K562 (cell line): Measurements from ENCODE around the gene FIZ1. TPM values are rescaled to one million over a fixed set of nuclear protein-coding genes. Genes with fewer than 3 reads are reported as not detected.

ENCODE experiments used
- ATAC-seq: fragments of 200-7000 bp; cut with Tn5 transposase; 3 replicates; pipeline ENCODE4 v1.9.1; 2020; ENCODE audit warnings: moderate library complexity
- BruUV-seq: library from RNA; stranded (reverse); fragments of 400-500 nt; replicated peaks from 2 replicates; lab custom pipeline; 2021; lab: Mats Ljungman, UMichigan
- CTCF ChIA-PET: fragments of 300-600 bp; formaldehyde crosslinking; extraction: SDS; loops from one replicate; lab custom pipeline; 2021; ENCODE audit warnings: low intra/inter-chr PET ratio; lab: Yijun Ruan, JAX
- POLR2A ChIA-PET: fragments of 300-600, 350-650 bp; sonication (Branson Sonifier 250); formaldehyde crosslinking; extraction: SDS; loops from one replicate; lab custom pipeline; 2021; ENCODE audit warnings: antibody characterized with exemption, inconsistent platforms; lab: Yijun Ruan, JAX
- DNase-seq, 4 experiments: peaks; one replicate each; pipeline versions ENCODE4 v3.0.0 to v3.0.0-alpha.2; 2011 to 2018; ENCODE audit warnings: low spot score in 3 of 4, mixed read lengths in 3 of 4; ENCODE audit errors: extremely low read depth in 1 of 4
- FAIRE-seq: peaks from 2 replicates; lab custom pipeline; 2011; peaks lifted over from hg19 to GRCh38; lab: Jason Lieb, UNC
- H2AFZ ChIP-seq: 2 replicates; pipeline ENCODE4 v1.6.0; 2011; ENCODE audit warnings: low read depth, low read length, control low read depth, inconsistent platforms
- H3K27ac ChIP-seq: fragments of 200-600 bp; 3 replicates; pipeline ENCODE4 v1.8.0; 2011; ENCODE audit warnings: low read depth, mild to moderate bottlenecking, control low read depth, inconsistent platforms, low read length, moderate library complexity, mixed read lengths; ENCODE audit errors: extremely low read depth
- H3K27me3 ChIP-seq, 2 experiments: fragments of 300-600 bp in 1 of 2; 2 replicates in 1 of 2; 3 replicates in 1 of 2; pipeline versions ENCODE4 v1.6.0 to v1.8.0; 2011; ENCODE audit warnings: inconsistent platforms in 2 of 2, low read length in 2 of 2, mild to moderate bottlenecking in 1 of 2, mixed read lengths in 1 of 2, moderate library complexity in 1 of 2; ENCODE audit not compliant: control insufficient read depth in 2 of 2, insufficient read depth in 2 of 2
- H3K36me3 ChIP-seq: fragments of 300-600 bp; 3 replicates; pipeline ENCODE4 v1.8.0; 2011; ENCODE audit warnings: mild to moderate bottlenecking, low read length, inconsistent platforms; ENCODE audit not compliant: control insufficient read depth, insufficient read depth
- H3K4me1 ChIP-seq, 2 experiments: fragments of 200-600 bp in 1 of 2; replicated peaks in 1 of 2; 2 replicates in 1 of 2; 3 replicates in 1 of 2; pipeline versions ENCODE4 v1.5.1 to v1.8.0; 2011; ENCODE audit warnings: inconsistent platforms in 2 of 2, low read length in 2 of 2, mild to moderate bottlenecking in 1 of 2, mixed read lengths in 1 of 2, moderate library complexity in 1 of 2; ENCODE audit not compliant: control insufficient read depth in 2 of 2, insufficient read depth in 2 of 2
- H3K4me2 ChIP-seq: 2 replicates; pipeline ENCODE4 v1.6.1; 2011; ENCODE audit warnings: low read length, control low read depth, inconsistent platforms, mixed read lengths; ENCODE audit not compliant: insufficient read depth
- H3K4me3 ChIP-seq: fragments of 200-600 bp; sonication (generic), shearing (Covaris generic); 2 replicates; pipeline ENCODE4 v1.5.1; 2016; ENCODE audit warnings: control low read depth, inconsistent platforms
- H3K79me2 ChIP-seq: fragments of 200-600 bp; 3 replicates; pipeline ENCODE4 v1.8.0; 2011; ENCODE audit warnings: low read length, inconsistent platforms; ENCODE audit not compliant: control insufficient read depth, insufficient read depth
- H3K9ac ChIP-seq, 2 experiments: 2 replicates each; pipeline versions ENCODE4 v1.6.0 to v1.6.1; 2011; ENCODE audit warnings: low read depth in 2 of 2, low read length in 2 of 2, control low read depth in 1 of 2, inconsistent platforms in 1 of 2, mild to moderate bottlenecking in 1 of 2, mixed read lengths in 1 of 2; ENCODE audit not compliant: insufficient read depth in 1 of 2
- H3K9me1 ChIP-seq: one replicate; pipeline ENCODE4 v1.6.0; 2011; ENCODE audit warnings: inconsistent platforms, mild to moderate bottlenecking, low read length, moderate library complexity; ENCODE audit not compliant: control insufficient read depth, insufficient read depth
- H3K9me3 ChIP-seq: replicated peaks from 2 replicates; pipeline ENCODE4 v1.5.1; 2011; ENCODE audit warnings: low read depth, low read length, inconsistent platforms; ENCODE audit not compliant: control insufficient read depth, insufficient read depth
- H4K20me1 ChIP-seq: replicated peaks from 2 replicates; pipeline ENCODE4 v1.6.1; 2011; ENCODE audit warnings: low read length, inconsistent platforms, mixed read lengths; ENCODE audit not compliant: control insufficient read depth, insufficient read depth
- CBX1 ChIP-seq: sonication (generic); IDR thresholded peaks from 2 replicates; pipeline ENCODE4 v1.6.1; 2016; ENCODE audit warnings: antibody characterized with exemption, low read depth, mild to moderate bottlenecking
- HDAC8 ChIP-seq: fragments of 450-650 bp; IDR thresholded peaks from 2 replicates; pipeline ENCODE4 v1.6.1; 2016; ENCODE audit warnings: mild to moderate bottlenecking, missing genetic modification characterization, moderate library complexity, missing compliant biosample characterization
- HMGN3 ChIP-seq: IDR thresholded peaks from 2 replicates; pipeline ENCODE4 v1.6.1; 2011; ENCODE audit warnings: borderline replicate concordance, low read depth, mild to moderate bottlenecking, mixed read lengths, low read length; ENCODE audit not compliant: insufficient read length; ENCODE audit errors: extremely low read depth
- HNRNPUL1 ChIP-seq: fragments of 200-400 bp; formaldehyde crosslinking; IDR thresholded peaks from 2 replicates; pipeline ENCODE4 v1.6.1; 2017; ENCODE audit warnings: low read length
- MEF2D ChIP-seq: conservative IDR thresholded peaks from 2 replicates; pipeline ENCODE4 v1.6.1; 2016; ENCODE audit warnings: low read depth, missing genetic modification characterization, missing compliant biosample characterization
- SP1 ChIP-seq: sonication (generic); formaldehyde crosslinking; IDR thresholded peaks from 2 replicates; pipeline ENCODE4 v1.8.1; 2022; ENCODE audit warnings: mild to moderate bottlenecking, missing genetic modification reagents
- WGBS: fragments of 100-300 bp; shearing (Covaris generic); methylation state at CpG from one replicate; pipeline ENCODE4 v1.1.6; 2016; ENCODE audit warnings: low coverage, mixed read lengths; ENCODE audit not compliant: insufficient coverage; ENCODE audit errors: missing lambda C conversion rate; 5-methylcytosine and 5-hydroxymethylcytosine counted together
- in situ Hi-C: fragments of 300-500 bp; cut with MboI; formaldehyde crosslinking; loops from 4 replicates; pipeline ENCODE4 v1.15.0; 2018; ENCODE audit warnings: inconsistent platforms, mixed read lengths
- intact Hi-C: fragments of 100-400 bp; cut with micrococcal nuclease; formaldehyde crosslinking; loops from 2 replicates; pipeline ENCODE4 v1.14.2; 2022
- polyA plus RNA-seq, 8 experiments: library from polyadenylated mRNA; depleted of rRNA in 4 of 8; stranded (reverse) in 5 of 8; unstranded in 3 of 8; fragments of >200 nt; fragmentation: Nextera tagmentation in 2 of 8; fragmentation: Illumina TruSeq in 1 of 8; extraction: Ambion mirVana in 2 of 8; extraction: Trizol in 1 of 8; gene quantifications; 2 replicates each; pipeline versions ENCODE4 v1.2.1 to v1.2.3, GENCODE V29; 2011 to 2014; ENCODE audit warnings: inconsistent platforms in 1 of 8, missing spikeins in 1 of 8
- total RNA-seq, 7 experiments: library from RNA; depleted of rRNA in 6 of 7; stranded (reverse); fragments of >200 nt in 6 of 7; fragmentation: Illumina TruSeq in 2 of 7; extraction: Trizol in 2 of 7; gene quantifications; 2 replicates each; pipeline versions ENCODE4 v1.2.1 to v1.2.3, GENCODE V29; 2011 to 2021; ENCODE audit warnings: low replicate concordance in 1 of 7
- TF ChIP-seq, protein P1 (sequence below): fragments of 250-450 bp; sonication (Bioruptor Pico); IDR thresholded peaks from 2 replicates; pipeline ENCODE4 v1.4.0; 2020; ENCODE audit warnings: borderline replicate concordance
- TF ChIP-seq, protein P2 (sequence below): fragments of 450-650 bp; IDR thresholded peaks from one replicate; pipeline ENCODE4 v1.6.1; 2018; ENCODE audit warnings: mild to moderate bottlenecking, moderate library complexity; ENCODE audit not compliant: partially characterized antibody
- TF ChIP-seq, protein P3 (sequence below): fragments of 450-650 bp; IDR thresholded peaks from 2 replicates; pipeline ENCODE4 v1.6.1; 2016; ENCODE audit warnings: low read depth

Gene FIZ1
- total and polyA plus RNA-seq, 9 of the 15 experiments (the other 6 are each of a cell fraction or from before 2014, with no cell fraction given): 0.79 to 17.5 (median 5.5) TPM

DNA sequence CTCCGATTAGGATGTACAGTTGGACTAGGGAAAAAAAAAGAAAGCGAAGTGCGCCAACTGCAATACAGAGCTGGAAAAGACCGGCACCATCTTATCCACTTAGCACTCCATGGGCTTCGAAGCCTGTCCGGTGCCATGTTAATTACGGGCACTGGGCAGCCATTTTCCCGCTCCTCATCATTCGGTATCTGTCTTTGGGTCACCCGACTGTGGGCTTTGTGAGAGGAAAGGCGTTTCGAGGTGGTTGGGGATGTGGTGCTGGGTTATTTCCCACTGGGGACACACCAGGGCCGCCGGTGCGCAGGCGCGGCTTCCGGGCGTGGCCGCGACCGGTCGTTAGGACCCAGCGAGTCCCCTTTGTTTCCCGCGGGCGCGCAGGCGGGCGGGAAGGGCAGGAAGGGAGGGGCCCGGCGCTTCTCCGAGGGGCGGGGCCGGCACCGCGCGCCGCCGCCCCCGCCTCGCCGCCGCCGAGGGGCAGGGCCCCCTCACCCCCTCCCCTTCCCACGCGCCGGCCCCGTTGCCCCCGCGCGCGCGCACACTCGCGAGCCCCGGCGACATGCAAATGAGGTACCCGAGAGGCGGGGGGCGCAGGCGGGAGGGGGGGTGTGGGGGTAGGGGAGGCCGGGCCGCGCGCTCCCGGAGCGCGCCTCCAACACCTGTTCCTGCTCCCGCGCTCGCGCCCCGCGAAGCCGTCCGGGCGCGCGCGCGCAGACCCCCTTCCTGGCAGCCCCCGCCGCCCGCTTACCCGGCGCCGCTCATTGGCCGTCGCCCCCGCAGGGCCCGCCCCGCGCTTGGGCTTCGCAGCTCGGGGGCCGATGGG is 735 bp upstream of the FIZ1 start, which contains the start of gene ZNF524:
ZNF524 (plus strand) TSS at position 447 of the 820 bp plus-strand sequence. CDS start 1,825 bp downstream, outside the sequence.
- H3K27ac ChIP-seq: peak within 1 kb of the TSS; percentile 100
- in situ Hi-C loops (no loop called here), intact Hi-C loops (no loop called here)
- peaks cover 19% of the 10 kb centered on the region; the same call in 2 of the 3 replicates for H3K36me3 ChIP-seq
- H3K79me2 ChIP-seq: peaks cover 18% of the 10 kb centered on the region
- peak within 1 kb of the TSS; percentile 96 to 99 for H3K9ac ChIP-seq
- ATAC-seq: peak; percentile 71
- WGBS: 1% methylated on average over 21 of the region's 97 CpGs
- peak within 1 kb of the TSS; percentile 60 for H3K4me3 ChIP-seq
- BruUV-seq: no TSS peak
- H2AFZ ChIP-seq: peak within 1 kb of the TSS; percentile 100
- H3K9me1 ChIP-seq: no peaks in the 10 kb centered on the region
- peak; percentile 82 to 90 (median 88) for DNase-seq
- FAIRE-seq: no peak
- no peaks in the 10 kb centered on the region for H4K20me1 ChIP-seq
- H3K4me2 ChIP-seq: peak within 1 kb of the TSS; percentile 99
- peaks cover 24 to 38% of the 10 kb centered on the region in 2 experiments; a peak in 4 of 5 replicates for H3K4me1 ChIP-seq
- ChIA-PET POLR2A (interaction anchor here (0.6 to 3.4 kb wide), 11 partner anchors 11 to 515 kb away, joined by 3 to 22 read pairs (median 4); partner anchors contain the start of gene U2AF2), CTCF (no interaction called here)
- H3K27me3 ChIP-seq: no peaks in the 10 kb centered on the region
- peaks cover 2% of the 10 kb centered on the region; the same call in 1 of the 2 replicates for H3K9me3 ChIP-seq
- TF ChIP-seq HDAC8 (tag) (peak; percentile 69; the same call in 1 of the 2 replicates), MEF2D (tag) (peak; percentile 78), HNRNPUL1 (no peak), SP1 (CRISPR knock-in tag) (peak; percentile 90), HMGN3 (no peak), CBX1 (peak; percentile 41; the same call in 1 of the 2 replicates)
- TF ChIP-seq, protein P1, sequence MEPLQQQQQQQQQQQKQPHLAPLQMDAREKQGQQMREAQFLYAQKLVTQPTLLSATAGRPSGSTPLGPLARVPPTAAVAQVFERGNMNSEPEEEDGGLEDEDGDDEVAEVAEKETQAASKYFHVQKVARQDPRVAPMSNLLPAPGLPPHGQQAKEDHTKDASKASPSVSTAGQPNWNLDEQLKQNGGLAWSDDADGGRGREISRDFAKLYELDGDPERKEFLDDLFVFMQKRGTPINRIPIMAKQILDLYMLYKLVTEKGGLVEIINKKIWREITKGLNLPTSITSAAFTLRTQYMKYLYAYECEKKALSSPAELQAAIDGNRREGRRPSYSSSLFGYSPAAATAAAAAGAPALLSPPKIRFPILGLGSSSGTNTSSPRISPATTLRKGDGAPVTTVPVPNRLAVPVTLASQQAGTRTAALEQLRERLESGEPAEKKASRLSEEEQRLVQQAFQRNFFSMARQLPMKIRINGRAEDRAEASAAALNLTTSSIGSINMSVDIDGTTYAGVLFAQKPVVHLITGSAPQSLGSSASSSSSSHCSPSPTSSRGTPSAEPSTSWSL (CRISPR knock-in tag): no peak
- TF ChIP-seq, protein P2, sequence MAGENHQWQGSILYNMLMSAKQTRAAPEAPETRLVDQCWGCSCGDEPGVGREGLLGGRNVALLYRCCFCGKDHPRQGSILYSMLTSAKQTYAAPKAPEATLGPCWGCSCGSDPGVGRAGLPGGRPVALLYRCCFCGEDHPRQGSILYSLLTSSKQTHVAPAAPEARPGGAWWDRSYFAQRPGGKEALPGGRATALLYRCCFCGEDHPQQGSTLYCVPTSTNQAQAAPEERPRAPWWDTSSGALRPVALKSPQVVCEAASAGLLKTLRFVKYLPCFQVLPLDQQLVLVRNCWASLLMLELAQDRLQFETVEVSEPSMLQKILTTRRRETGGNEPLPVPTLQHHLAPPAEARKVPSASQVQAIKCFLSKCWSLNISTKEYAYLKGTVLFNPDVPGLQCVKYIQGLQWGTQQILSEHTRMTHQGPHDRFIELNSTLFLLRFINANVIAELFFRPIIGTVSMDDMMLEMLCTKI: no peak
- TF ChIP-seq, protein P3, sequence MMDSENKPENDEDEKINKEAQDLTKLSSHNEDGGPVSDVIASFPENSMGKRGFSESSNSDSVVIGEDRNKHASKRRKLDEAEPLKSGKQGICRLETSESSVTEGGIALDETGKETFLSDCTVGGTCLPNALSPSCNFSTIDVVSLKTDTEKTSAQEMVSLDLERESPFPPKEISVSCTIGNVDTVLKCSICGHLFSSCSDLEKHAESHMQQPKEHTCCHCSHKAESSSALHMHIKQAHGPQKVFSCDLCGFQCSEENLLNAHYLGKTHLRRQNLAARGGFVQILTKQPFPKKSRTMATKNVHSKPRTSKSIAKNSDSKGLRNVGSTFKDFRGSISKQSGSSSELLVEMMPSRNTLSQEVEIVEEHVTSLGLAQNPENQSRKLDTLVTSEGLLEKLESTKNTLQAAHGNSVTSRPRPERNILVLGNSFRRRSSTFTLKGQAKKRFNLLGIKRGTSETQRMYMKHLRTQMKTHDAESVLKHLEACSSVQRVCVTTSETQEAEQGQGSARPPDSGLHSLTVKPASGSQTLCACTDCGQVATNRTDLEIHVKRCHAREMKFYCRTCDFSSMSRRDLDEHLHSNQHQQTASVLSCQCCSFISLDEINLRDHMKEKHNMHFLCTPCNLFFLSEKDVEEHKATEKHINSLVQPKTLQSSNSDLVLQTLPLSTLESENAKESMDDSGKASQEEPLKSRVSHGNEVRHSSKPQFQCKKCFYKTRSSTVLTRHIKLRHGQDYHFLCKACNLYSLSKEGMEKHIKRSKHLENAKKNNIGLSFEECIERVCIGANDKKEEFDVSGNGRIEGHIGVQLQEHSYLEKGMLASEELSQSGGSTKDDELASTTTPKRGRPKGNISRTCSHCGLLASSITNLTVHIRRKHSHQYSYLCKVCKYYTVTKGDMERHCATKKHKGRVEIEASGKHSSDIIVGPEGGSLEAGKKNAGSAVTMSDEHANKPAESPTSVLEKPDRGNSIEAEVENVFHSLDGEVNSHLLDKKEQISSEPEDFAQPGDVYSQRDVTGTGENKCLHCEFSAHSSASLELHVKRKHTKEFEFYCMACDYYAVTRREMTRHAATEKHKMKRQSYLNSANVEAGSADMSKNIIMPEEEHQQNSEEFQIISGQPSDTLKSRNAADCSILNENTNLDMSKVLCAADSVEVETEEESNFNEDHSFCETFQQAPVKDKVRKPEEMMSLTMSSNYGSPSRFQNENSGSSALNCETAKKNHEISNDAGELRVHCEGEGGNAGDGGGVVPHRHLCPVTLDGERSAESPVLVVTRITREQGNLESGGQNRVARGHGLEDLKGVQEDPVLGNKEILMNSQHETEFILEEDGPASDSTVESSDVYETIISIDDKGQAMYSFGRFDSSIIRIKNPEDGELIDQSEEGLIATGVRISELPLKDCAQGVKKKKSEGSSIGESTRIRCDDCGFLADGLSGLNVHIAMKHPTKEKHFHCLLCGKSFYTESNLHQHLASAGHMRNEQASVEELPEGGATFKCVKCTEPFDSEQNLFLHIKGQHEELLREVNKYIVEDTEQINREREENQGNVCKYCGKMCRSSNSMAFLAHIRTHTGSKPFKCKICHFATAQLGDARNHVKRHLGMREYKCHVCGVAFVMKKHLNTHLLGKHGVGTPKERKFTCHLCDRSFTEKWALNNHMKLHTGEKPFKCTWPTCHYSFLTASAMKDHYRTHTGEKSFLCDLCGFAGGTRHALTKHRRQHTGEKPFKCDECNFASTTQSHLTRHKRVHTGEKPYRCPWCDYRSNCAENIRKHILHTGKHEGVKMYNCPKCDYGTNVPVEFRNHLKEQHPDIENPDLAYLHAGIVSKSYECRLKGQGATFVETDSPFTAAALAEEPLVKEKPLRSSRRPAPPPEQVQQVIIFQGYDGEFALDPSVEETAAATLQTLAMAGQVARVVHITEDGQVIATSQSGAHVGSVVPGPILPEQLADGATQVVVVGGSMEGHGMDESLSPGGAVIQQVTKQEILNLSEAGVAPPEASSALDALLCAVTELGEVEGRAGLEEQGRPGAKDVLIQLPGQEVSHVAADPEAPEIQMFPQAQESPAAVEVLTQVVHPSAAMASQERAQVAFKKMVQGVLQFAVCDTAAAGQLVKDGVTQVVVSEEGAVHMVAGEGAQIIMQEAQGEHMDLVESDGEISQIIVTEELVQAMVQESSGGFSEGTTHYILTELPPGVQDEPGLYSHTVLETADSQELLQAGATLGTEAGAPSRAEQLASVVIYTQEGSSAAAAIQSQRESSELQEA: no peak
